ENCODE measurements around the gene PLK1. TPM values are rescaled to one million over a fixed set of nuclear protein-coding genes. Genes with fewer than 3 reads are reported as not detected.

PLK1 gene
- total RNA-seq, 1 donor from 2014 or later = 14.5 TPM

- H3K4me1 Mint-ChIP-seq (ENCODE audit: low read depth) = no peaks in the 10 kb centered on the region
- H3K27me3 Mint-ChIP-seq (ENCODE audit: low read depth) = no peaks in the 10 kb centered on the region
- no peak overlapping the region for H3K4me3 Mint-ChIP-seq (ENCODE audit: unreplicated experiment)
- H3K9me3 Mint-ChIP-seq (ENCODE audit: low read depth) = no peaks in the 10 kb centered on the region
- no peak for TF ChIP-seq CTCF (IDR thresholded peaks at IDR 0.05)
- DNase-seq (ENCODE audit: low spot score) = no peak
- H3K27ac Mint-ChIP-seq (ENCODE audit: unreplicated experiment) = no peak overlapping the region
- peaks cover 45% of the 10 kb centered on the region for H3K36me3 Mint-ChIP-seq (ENCODE audit: low read depth)
These were observed 14.8 kb upstream of the PLK1 start for GRCh38 chr16:23663918-23664317.

GRCh38 chr16:23666571-23667354, 11.9 kb upstream of the PLK1 start:
- peaks cover 28% of the 10 kb centered on the region for H3K36me3 Mint-ChIP-seq (ENCODE audit: low read depth)
- no peak for DNase-seq (ENCODE audit: low spot score)
- TF ChIP-seq CTCF (IDR thresholded peaks at IDR 0.05) = no peak
- H3K4me3 Mint-ChIP-seq (ENCODE audit: unreplicated experiment) = no peak overlapping the region
- no peak overlapping the region for H3K27ac Mint-ChIP-seq (ENCODE audit: unreplicated experiment)
- no peaks in the 10 kb centered on the region for H3K27me3 Mint-ChIP-seq (ENCODE audit: low read depth)
- H3K9me3 Mint-ChIP-seq (ENCODE audit: low read depth) = no peaks in the 10 kb centered on the region
- H3K4me1 Mint-ChIP-seq (ENCODE audit: low read depth) = no peaks in the 10 kb centered on the region

GRCh38 chr16:23667355-23667659, 11.4 kb upstream of the PLK1 start:
- peaks cover 28% of the 10 kb centered on the region for H3K36me3 Mint-ChIP-seq (ENCODE audit: low read depth)
- H3K27me3 Mint-ChIP-seq (ENCODE audit: low read depth) = no peaks in the 10 kb centered on the region
- no peak for TF ChIP-seq CTCF (IDR thresholded peaks at IDR 0.05)
- no peaks in the 10 kb centered on the region for H3K4me1 Mint-ChIP-seq (ENCODE audit: low read depth)
- H3K27ac Mint-ChIP-seq (ENCODE audit: unreplicated experiment) = no peak overlapping the region
- H3K9me3 Mint-ChIP-seq (ENCODE audit: low read depth) = no peaks in the 10 kb centered on the region
- no peak for DNase-seq (ENCODE audit: low spot score)
- H3K4me3 Mint-ChIP-seq (ENCODE audit: unreplicated experiment) = no peak overlapping the region

GRCh38 chr16:23668225-23668624, 10.5 kb upstream of the PLK1 start:
- Mint-ChIP-seq H3K9me3 (ENCODE audit: low read depth) (no peaks in the 10 kb centered on the region), H3K27ac (ENCODE audit: unreplicated experiment) (no peak overlapping the region), H3K27me3 (ENCODE audit: low read depth) (no peaks in the 10 kb centered on the region), H3K4me3 (ENCODE audit: unreplicated experiment) (no peak overlapping the region), H3K4me1 (ENCODE audit: low read depth) (no peaks in the 10 kb centered on the region), H3K36me3 (ENCODE audit: low read depth) (peaks cover 26% of the 10 kb centered on the region)
- no peak for TF ChIP-seq CTCF (IDR thresholded peaks at IDR 0.05)
- DNase-seq (ENCODE audit: low spot score) = no peak

- Mint-ChIP-seq H3K27ac (ENCODE audit: unreplicated experiment) (no peak overlapping the region), H3K4me3 (ENCODE audit: unreplicated experiment) (no peak overlapping the region), H3K9me3 (ENCODE audit: low read depth) (no peaks in the 10 kb centered on the region), H3K27me3 (ENCODE audit: low read depth) (no peaks in the 10 kb centered on the region), H3K4me1 (ENCODE audit: low read depth) (no peaks in the 10 kb centered on the region), H3K36me3 (ENCODE audit: low read depth) (peaks cover 22% of the 10 kb centered on the region)
- no peak for DNase-seq (ENCODE audit: low spot score)
- no peak for TF ChIP-seq CTCF (IDR thresholded peaks at IDR 0.05)
These were observed 9.8 kb upstream of the PLK1 start for GRCh38 chr16:23668873-23669272.
